Astrocyte of the cerebellum (primary cell): ENCODE results near the gene TOM1L2.

ENCODE experiments used
- DNase-seq: peaks from one replicate; pipeline ENCODE4 v3.0.0-alpha.2; 2011; ENCODE audit warnings: low read depth
- H3K4me3 ChIP-seq: 2 replicates; pipeline ENCODE4 v1.5.1; 2011; ENCODE audit warnings: mild to moderate bottlenecking, low read depth, low read length, moderate library complexity
- in situ Hi-C: cut with HindIII; loops from 2 replicates; pipeline ENCODE4 v1.10.0; 2017; ENCODE audit warnings: low sequenced_read_pairs
- TF ChIP-seq, protein P1 (sequence below): IDR thresholded peaks from 2 replicates; pipeline ENCODE4 v1.5.1; 2012; ENCODE audit warnings: low read length, low read depth, moderate library complexity, mild to moderate bottlenecking; ENCODE audit errors: missing control alignments

TOM1L2 gene

DNA sequence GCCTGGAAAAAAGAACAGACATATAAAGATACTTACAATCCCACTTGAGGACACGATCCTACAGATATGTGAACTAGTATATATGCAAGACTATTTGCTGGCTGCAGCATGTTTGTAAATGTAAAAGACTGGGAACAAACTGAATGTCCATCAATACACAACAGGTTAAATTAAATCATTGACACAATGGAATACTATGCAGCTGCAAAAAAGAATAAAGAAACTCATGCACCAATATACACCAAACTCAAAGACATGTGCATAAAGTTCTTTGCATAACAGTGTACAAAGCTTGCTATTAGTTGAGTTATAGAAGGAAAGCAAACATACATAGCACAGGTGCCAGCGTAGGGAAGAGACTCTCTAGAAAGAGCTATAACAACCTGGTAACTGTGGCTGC, 73.5 kb downstream of the TOM1L2 start:
- TF ChIP-seq, protein P1, sequence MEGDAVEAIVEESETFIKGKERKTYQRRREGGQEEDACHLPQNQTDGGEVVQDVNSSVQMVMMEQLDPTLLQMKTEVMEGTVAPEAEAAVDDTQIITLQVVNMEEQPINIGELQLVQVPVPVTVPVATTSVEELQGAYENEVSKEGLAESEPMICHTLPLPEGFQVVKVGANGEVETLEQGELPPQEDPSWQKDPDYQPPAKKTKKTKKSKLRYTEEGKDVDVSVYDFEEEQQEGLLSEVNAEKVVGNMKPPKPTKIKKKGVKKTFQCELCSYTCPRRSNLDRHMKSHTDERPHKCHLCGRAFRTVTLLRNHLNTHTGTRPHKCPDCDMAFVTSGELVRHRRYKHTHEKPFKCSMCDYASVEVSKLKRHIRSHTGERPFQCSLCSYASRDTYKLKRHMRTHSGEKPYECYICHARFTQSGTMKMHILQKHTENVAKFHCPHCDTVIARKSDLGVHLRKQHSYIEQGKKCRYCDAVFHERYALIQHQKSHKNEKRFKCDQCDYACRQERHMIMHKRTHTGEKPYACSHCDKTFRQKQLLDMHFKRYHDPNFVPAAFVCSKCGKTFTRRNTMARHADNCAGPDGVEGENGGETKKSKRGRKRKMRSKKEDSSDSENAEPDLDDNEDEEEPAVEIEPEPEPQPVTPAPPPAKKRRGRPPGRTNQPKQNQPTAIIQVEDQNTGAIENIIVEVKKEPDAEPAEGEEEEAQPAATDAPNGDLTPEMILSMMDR = no peak
- no peak overlapping the region for H3K4me3 ChIP-seq
- DNase-seq = no peak
- in situ Hi-C loops = loop anchor here (5.0 to 10.0 kb wide), 2 partner anchors 39 to 754 kb away; no protein-coding TSS in a partner anchor

DNA sequence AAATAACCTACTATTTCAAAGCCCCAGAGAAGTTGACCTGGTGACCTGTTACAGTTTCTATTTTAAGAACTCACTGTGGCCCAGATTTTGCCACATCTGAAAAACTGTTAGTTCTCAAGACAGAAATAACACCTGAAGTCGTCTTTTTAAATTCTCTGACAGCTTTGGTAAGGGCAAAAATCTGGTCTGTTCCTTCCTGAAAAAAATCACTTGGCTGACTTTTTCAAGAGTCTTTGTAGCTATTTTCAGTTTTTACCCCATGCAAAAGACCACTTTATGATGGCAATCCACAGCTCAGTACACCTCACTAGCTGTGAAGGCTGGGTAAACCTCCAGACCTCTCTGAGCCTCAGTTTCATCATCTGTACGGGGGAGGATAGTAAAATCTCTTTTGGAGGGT, 74.8 kb downstream of the TOM1L2 start:
- DNase-seq = no peak
- in situ Hi-C loops = loop anchor here (5.0 to 10.0 kb wide), 2 partner anchors 40 to 753 kb away; no protein-coding TSS in a partner anchor
- no peak overlapping the region for H3K4me3 ChIP-seq
- TF ChIP-seq, protein P1 = no peak

DNA sequence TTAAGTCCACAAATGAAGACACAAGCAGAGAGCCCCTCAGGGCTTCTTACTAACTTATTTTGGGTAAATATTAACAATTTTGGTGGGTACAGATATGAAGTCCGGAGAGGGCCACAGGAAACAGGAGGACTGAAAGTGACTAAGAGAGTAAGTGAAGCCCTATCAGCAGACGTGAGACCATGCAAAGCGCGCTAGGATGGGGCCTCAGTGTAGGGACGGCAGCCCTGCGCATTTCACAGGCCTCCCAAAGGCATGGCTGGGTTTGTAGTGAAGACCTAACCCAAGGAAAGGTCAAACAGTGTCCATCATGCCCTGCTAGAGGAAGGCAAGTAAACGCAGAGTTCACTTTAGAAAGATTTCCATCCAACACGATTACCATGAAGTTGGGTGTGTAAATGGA, 75.5 kb downstream of the TOM1L2 start:
- no peak overlapping the region for H3K4me3 ChIP-seq
- in situ Hi-C loops = loop anchor here (5.0 to 10.0 kb wide), 2 partner anchors 41 to 752 kb away; no protein-coding TSS in a partner anchor
- no peak for DNase-seq
- TF ChIP-seq, protein P1 = no peak

DNA sequence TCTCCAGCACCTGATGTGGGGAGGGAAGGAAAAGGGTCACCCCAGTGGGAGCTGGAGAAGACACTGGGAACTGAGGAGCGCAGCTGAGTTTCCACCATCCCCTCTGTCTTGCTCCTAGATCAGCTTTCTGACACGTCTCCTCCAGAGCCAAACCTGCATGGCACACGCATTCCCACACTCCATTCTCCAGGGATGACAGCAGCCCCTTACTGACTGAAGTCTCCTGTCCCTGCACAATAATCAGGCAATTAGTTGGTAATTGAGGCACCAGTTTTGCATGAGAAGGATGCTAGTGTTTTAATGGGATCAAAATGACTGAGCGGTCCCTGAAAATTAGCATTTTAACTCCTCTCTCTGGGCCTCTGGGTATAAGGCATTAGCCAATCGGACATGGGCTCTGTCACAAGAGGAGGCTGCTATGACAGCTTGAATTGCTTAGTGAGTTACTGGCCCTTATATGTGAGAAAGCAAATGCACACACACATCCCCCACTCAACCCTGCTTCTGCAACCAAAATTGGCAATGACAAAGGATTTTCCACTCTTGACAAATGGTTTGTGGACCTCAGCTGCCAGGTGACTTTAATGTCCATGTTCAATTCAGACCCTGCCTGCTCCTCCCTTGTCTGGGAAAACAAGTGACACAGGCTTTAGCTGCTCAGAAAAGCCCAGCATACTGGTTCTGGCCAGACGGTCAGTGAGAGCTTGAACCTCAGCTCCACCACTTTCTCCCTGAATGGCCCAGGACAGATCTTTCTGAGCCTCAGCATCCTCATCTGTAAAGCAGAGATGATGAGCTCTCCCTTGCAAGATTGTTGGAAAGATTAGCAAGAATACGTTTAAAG, 78.2 kb downstream of the TOM1L2 start:
- H3K4me3 ChIP-seq = no peak overlapping the region
- in situ Hi-C loops = loop anchor here (10.0 kb wide), 1 partner anchor 749 kb away; no protein-coding TSS in a partner anchor
- TF ChIP-seq, protein P1 = no peak
- DNase-seq = no peak

DNA sequence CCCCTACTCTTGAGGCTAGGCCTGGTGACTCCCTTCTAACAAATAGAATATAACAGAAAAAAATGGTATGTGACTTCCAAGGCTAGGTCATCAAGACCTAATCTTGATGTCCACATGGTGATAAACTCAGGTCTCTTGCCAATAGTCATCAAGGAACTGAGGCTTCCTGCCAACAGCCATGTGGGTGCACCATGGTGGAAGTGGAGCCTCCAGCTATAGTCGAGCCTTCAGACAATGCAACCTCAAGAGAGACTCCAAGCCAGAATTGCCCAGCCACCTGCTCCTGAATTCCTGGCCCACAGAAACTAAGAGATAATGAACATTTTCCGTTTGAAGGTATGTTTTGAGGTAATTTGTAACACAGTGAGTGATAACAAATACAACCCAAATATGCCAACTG, 79.5 kb downstream of the TOM1L2 start:
- in situ Hi-C loops = loop anchor here (10.0 kb wide), 1 partner anchor 748 kb away; no protein-coding TSS in a partner anchor
- DNase-seq = no peak
- TF ChIP-seq, protein P1 = no peak
- no peak overlapping the region for H3K4me3 ChIP-seq

DNA sequence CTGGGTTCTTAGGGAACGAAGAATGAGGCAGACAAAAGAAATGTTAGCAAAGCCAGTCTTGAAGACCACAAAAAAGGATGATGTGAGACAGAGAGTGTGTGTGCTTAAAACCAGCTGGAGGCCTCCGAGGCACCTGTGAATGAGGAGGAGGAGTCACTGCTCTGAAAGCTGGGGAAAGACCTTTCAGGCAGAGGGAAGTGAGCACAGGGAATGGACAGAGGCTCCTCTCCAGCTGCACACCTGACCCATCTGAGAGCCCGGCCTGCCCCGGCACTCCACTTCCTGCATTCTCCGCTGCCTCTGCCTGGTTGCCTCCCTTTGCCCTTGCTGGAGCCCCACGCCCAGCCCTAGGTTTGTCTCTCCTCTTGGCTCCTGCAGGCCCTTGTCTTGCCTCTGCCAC, 80.2 kb downstream of the TOM1L2 start:
- TF ChIP-seq, protein P1 = no peak
- no peak overlapping the region for H3K4me3 ChIP-seq
- in situ Hi-C loops = loop anchor here (10.0 kb wide), 1 partner anchor 747 kb away; no protein-coding TSS in a partner anchor
- no peak for DNase-seq
